DMS79 (cell line): ENCODE data around the gene ALG9.
A peak's percentile ranks its signal among the peaks of the same experiment; 100 is the strongest.

ENCODE experiments used
- DNase-seq: peaks from one replicate; lab custom pipeline; 2025; lab: John Stamatoyannopoulos, UW

ALG9 gene

DNA sequence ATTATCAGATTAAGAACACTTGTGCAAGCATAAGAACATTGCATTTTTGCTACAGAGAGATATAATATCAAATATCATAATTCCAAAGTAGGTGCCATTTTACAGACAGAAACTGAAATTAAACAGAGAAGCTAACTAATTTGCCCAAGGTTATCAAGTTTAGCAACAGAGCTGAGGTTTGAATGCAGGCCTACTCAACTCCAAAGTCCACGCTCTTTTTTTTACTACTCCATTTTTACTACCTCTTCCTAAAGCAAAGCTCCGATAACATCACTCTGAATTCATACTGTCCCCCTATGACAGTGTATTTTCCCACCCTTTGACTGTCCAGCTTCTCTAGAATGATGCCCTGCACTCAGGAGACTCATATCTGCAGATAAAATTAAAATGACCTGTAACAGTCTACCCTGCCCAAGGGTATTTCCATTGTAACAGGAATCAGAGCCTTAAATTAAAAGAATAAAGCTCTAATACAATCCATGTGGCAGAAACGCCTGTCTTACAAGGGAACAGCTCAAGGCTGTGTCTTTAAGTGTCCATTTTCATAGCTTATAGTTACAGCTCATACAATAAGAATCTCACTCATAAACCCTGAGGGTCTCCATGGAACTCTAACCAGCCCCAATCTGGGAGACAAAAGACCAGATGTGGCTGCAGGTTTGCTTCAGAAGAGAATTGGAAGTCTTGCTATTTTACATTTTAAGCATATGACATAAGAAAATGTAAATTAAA lies 36.8 kb downstream of the ALG9 start:
- DNase-seq = no peak

DNA sequence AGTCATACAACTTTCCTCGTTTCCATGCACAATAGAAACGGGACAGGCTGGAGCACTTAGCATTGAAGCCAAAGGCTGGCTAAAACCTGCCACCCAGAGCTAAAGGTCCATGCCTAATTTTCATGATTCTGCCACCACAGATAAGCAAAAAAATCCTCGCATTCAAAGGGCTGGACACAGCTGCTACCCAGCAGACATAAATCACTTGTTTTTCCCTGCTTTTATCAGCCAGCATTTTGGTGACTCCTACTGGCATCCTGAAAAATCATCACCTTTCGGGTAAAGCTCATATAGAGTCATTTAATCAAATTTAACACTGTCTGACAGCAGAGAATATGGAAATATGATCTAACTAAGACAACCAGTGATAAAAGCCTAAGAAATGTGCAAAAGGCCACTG lies 37.9 kb downstream of the ALG9 start:
- no peak for DNase-seq

DNA sequence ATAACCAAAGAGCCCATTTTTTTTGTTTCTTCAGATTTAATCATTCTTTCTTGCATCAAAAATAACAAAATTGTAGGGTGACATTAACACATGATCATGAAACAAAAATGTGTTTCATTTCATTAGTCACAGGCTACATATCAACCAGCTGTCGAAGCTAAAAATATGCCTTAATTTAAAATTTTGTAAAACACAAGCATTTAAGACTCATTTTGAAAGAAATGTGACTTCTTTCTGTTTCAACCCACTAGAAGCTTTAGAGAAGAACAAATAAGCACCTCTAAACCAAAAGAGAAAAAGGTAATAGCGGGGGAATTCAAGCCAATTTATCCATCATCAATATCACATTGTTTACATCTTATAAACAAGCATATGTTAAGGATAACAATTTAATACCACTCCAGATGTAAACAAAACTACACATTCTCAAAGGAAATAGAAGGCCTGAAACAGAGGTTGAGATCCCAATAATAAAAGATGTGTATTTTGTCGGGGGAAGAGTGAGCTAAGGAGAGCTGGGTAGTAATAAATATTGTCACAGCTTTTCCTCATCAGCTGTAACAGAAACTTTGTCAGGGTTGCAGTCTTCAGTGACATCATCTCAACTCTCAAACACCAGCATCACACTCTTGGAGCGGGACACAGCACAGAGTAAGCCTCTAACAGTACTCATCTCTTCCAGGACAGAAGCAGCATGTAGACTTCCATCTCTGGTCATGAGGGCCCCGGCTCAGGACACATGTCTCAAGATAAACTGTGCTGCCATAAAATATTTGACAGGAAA lies 42.0 kb downstream of the ALG9 start:
- no peak for DNase-seq

DNA sequence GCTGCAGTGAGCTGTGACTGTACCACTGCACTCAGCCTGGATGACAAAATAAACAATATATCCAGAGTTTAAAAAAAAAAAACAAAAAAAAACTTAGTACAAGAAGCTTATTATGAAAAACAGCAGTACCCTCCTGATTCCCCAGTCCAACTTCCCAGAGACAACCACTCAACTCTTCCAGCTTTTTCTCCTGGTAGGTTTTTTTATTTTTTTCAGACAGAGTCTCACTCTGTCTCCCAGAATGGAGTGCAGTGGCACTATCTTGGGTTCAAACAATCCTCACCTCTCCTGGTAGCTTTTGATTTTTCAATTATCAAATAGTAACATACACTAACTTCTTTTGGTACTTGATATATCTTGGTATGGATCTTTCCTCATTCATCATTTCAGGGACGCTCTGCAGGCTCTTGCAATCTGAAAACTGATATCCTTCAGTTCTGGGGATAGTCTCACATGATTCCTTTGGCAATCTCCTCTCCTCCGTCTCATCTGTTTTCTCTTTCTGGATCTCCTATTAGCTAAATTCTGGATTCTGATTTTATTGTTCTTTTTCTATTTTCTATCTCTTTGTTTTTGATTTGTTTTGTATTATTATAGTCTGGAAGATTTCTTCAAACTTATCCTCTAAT lies 44.9 kb downstream of the ALG9 start:
- DNase-seq = no peak

DNA sequence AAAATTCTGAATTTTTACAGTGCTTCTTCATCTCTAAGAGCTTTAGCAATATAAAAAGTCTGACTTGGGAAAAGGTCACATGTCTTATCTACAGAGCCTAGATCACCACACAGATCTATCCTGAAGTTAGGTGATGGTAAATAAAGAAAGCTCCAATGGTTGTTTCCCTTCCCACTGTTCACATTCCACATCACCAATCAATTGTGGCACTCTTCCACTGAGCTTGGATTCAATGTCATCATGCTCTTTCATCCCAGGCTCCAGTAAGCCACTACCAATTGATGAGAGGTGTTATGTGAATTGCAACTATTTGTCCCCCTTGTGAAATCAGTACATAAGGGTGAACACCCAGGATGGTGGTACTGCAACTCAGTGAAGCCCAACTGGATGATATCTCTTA lies 47.8 kb downstream of the ALG9 start:
- DNase-seq = no peak

DNA sequence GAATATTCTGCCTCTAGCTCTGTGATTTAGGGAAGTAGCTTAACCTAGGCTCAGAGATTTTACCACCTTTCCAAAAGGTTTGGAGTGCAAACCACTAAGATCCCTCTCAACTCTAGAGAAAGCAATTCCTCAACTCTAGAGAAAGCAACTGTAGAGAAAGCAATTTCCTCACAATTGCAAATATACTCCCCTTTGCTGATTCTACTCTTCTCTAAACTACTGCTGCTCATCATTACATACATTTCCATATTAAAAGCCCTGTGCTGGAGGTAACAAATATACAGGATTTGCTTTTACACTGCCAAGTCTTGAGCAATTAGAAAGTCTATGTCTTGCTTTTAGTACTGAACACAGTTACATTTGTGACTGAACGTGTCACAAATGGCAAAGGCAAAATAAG lies 48.2 kb downstream of the ALG9 start:
- DNase-seq = no peak

DNA sequence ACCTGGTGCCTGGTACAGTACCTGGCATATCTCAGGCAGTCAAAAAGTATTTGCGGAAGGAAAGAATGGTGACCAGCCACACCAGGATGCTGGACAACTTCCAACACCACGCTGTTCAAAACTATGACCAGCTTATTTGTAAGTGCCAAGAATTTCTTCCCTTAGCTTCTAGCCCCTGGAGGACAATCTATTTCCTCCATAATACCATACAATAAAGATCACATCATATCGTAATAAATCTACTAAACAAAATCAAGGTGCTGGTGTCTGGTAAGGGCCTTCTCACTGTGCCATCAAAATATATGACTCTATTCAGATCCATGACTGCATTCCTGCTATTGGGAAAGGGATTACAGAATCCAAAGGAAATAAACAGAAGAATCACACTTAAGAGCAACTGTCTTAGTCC lies 51.5 kb downstream of the ALG9 start:
- no peak for DNase-seq

DNA sequence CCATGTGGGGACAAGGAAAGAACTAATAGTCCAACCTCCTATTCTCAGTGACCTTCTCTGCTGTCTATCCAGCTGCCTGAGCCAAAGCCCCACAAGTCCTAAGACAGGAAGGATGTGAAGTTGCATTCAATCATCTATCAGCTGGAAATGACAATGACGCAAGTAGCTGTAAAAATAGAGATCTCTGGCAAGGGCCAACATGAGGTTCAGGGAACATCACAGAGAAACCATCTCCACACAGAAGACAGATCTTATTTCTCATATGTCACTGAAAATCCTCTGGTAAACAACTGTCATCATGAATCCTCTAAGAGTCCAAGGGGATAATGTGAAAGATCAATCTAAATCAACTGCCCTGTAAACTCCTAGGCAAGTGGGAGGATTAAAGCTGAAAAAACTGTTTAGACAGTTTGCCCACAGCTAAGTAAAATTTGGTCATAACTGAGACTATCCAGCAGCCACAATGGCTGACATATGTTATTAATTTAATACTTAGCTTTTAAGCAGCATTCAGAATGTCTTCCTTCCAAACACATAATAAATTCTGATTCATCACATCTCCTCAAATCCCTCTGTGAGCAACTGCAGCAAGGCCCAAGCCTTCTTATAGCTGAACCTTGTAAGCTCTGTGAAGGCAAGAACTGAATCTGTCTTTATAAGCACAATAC lies 52.1 kb downstream of the ALG9 start:
- no peak for DNase-seq

DNA sequence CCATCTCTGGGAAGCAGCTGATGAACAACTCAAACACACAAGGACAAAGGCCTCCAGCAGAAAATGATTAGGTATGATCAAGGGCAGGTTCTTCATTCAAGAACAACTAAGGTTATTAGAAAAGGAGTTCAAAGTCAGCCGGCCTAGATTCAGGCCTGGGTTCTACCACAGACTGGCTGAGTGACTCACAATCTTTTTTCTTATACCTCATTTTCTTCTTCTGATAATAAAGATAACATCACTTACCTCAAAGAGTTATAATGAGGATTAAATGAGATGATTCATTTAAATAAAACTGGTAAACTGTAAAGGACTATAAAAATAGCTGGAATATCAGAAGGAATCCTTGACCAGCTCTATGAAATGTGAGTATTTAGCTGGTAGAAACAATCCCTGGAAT lies 55.9 kb downstream of the ALG9 start:
- no peak for DNase-seq

DNA sequence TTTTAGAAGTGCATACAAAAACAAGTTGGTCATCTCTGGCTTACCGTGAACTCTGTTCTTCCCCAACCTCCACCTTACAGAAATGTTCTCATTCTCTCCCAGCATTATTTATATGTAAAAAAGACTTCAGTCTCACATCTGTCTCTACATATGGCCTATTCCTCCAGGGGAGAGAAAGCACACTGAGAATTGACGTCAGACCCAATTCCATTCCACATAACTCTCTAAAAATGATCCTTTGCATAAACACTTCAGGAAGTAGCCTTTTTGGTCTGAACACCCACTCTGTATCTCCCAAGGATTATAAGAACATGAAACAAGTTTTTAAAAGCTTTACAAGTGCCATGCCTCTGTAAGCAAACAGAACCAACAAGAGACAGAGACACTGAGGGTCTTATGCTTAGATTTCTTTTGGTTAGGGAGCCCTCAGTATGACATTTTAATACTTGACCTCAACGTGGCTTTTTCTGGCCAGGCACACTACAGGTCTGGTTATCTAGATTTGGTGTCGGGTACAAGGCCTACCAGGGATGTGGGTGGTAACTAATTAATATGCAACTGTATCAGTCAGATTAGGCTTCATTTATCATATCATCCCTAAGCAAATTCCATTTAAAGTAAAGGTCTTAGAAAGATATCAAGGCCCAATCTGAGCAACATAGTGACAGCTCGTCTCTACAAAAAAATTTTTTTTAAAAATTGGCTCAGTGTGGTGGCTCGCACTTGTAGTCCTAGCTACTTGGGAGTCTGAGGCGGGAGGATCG lies 56.6 kb downstream of the ALG9 start:
- DNase-seq = no peak

DNA sequence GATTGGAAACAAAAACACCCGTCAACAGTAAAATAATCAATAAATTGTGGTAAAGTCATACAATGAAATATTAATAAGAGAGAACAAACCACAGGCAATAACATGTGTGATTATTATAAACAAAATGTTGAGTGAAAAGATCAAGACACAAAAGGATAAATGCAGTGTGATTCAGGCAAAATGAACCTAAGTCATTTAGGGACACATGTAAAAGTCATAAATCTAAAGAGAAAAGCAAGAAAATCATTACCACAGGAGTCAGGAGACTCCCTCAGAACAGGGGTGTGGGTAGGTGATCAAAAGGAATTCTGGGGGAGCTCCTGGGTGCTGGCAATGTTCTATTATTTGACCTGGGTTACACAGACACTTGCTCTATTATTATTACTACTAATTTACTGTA lies 57.3 kb downstream of the ALG9 start:
- no peak for DNase-seq

DNA sequence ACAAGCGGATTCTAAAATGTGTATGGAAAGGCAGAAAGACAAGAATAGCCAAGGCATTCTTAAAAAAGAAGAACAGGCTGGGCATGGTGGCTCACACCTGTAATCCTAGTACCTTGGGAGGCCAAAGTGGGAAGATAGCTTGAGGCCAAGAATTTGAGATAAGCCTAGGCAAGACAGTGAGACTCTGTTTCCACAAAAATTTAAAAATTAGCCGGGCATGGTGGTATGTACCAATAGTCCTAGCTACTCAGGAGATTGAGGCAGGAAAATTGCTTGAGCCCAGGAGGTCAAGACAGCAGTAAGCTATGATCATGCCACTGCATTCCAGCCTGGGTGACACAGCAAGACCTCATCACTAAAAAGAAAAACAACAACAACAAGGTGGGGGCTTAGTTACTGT lies 59.2 kb downstream of the ALG9 start:
- no peak for DNase-seq

DNA sequence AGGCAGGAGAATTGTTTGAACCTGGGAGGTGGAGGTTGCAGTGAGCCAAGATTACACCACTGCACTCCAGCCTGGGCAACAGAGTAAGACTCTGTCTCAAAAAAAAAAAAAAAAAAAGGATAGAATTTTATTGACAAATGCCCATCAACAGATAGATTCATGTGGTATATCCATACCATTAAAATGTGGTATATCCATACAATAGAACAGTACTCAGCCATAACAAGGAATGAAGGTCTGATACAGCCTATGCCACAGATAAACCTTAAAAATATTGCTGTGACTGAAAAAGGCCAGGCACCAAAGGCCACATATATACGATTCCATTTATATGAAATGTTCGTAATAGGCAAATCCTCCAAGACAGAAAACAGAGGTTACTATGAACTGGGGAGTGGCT lies 59.9 kb downstream of the ALG9 start:
- no peak for DNase-seq

DNA sequence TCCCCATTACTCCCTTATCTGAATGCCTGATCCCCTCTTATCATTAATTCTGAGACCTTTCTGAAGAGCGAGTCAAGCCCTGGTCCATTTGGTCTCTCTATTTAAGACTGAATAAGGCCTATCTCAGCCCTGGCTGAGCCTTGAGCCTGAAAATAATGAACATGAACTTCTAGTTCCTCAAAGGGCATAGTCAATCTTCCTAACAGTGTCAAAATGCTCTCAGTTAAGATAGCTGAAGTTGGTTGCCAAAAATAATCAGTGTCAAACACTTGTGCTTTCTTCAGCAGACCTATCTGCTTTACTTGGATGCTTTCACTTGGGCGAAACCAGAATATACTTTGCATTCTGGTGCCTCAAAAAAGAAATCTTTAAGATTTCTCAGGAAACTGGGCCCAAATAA lies 62.5 kb downstream of the ALG9 start:
- DNase-seq = no peak

DNA sequence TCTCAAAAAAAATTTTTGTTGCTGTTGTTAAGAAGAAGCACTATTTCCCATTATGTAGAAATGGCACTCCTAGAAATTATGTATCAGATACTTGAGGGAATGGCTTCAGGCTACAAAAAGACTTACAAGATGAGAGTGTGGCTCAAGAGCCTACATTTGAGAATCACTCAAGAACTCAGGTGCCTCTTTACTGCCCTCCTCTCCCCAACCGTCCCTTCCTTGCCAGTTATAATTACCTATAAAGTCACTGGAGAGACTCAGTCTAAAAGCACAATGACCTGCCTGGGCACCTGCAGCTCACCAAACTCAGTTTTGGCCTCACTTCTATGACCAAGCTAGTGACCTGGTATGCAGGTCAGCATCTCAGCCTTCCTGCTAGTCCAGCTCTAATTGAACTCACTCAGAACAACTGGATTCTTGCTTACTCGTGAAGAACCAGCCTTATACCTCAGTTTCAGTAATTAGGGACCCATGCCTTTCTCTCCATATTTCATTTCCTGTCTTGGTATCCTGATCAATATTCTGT lies 63.3 kb downstream of the ALG9 start:
- peak; percentile 97 for DNase-seq

DNA sequence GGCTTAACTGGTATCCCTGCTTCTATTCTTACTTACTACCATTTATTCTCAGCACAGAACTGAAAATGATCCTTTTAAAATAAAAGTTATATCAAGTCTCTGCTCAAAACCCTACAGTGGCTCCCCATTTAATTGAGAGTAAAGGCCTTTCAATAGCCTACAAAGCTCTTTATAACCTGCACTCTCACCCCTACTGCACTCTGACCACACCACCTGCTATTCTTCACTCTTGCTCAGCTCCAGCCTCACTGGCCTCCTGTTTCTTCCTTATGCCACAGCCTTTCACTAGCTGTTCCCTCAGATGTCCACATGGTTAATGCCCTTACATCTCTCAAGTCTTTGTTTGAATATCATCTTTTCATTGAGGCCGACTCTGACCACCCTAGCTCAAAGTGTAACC lies 64.3 kb downstream of the ALG9 start:
- no peak for DNase-seq

DNA sequence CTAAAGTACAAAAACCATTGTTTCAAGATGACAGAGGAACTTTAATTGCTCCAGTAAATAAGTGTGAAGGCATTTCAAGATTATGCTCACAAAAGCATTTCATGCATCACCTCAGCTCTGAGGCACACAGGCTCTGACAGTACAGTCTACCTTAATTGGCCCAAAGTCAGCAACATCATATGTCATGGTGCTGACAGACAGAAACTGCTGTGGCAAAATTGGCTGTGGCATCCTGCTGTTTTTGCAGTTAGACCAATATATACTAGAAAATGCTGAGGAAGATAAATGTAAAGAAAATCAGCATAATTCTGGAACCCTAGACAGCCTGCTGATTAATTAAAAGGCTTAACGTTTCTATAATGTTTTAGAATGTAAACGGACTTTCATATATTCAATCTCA lies 70.2 kb downstream of the ALG9 start:
- no peak for DNase-seq

DNA sequence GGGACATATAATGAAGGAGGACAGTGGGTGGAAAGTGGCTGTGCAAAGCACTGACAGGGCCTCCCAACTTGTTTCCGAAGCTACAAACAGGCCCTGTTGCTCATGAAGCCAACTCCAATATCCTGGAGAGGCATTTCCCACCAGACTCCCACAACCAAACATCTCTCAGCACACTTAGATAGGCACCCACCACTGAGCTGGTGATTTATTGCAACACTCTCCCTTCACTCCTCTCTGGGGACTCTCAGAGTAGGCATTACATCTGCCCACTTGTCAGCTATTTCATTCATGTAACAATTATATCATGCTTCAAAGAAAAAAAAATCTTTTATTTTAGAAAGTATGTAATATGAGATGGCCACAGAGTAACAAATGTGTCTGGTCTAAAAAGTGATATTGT lies 73.1 kb downstream of the ALG9 start:
- peak; percentile 44 for DNase-seq

DNA sequence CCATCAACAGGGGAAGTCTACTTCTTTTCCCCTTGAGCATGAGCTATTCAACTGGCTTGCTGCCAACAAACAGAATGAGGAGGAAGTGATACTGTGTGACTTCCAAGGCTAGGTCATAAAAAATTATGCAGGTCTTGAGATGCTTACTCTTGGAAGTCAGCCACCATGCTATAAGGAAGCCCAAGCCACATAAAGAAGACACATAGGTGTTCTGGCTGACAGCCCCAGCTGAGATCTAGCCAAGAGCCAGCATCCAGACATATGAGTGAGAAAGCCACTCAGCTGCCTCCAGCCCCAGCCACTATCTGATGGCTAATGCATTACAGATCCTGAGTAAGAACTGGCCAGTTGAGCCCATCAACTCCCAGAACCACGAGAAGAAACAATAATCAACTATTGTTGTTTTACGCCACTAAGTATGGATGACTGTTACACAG lies 74.2 kb downstream of the ALG9 start:
- peak; percentile 97 for DNase-seq

DNA sequence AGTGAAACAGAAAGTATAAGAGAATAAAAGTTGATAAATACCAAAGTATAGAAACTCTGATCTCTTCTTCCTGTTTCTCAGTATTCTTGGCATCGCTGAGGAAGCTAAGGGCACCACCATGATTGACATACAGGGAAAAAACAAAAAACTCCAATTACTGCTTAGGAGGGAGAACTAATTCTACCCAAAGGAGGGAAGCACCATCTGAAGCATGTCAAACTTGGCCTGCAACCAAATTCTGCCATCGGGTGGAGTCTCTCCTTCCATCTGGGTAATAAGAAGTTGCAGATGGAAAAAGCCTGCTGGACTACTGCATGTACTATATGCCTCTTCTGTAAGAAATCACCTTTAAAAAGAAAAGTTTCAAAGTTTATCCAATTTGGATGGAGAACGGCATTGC lies 74.7 kb downstream of the ALG9 start:
- peak; percentile 90 for DNase-seq

DNA sequence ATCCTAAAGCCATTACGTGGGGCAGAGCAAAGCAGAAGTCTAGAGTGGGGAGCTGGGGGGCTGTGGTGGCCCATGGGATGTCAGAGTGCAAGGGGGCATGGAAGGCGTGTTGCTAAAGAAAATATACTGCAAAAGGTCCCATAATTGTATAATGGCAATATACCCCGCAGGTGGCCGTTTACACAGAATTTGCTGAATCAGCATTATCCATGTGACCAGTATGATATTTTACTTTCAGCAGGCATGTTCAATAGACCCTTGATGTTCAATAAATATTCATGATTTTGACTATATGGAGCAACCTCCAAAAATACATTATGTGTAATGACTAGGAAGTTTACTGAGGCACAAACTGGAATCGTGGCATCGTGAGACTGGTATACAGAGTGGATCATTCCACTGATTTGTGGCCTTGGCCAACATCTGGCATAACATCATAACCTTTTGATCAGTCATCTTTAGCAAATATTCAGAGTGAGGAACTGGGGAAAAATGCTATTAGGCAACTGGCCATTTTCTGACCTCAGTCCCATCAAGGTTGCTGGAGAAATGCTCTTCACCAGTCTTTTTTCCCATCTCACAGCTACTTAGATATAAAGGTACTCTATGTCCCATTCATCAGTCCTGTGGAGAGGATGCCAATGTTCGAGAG lies 75.9 kb downstream of the ALG9 start:
- DNase-seq = no peak
